K562 (cell line): Measurements from ENCODE around the gene CCDC137. TPM values are rescaled to one million over a fixed set of nuclear protein-coding genes. Genes with fewer than 3 reads are reported as not detected.

Experiments used
- BRD4 ChIP-seq: fragments of 200-600 bp; sonication (generic); IDR thresholded peaks from 2 replicates; pipeline ENCODE4 v1.6.1; 2017; ENCODE audit warnings: inconsistent platforms
- BRD9 ChIP-seq: fragments of 450-650 bp; IDR thresholded peaks from 2 replicates; pipeline ENCODE4 v1.6.1; 2018; ENCODE audit warnings: low read depth; ENCODE audit not compliant: partially characterized antibody
- EHMT2 ChIP-seq: fragments of 450-650 bp; IDR thresholded peaks from 2 replicates; pipeline ENCODE4 v1.6.1; 2018; ENCODE audit warnings: antibody characterized with exemption
- ERF ChIP-seq: fragments of 450-650 bp; formaldehyde crosslinking; IDR thresholded peaks from 2 replicates; pipeline ENCODE4 v1.4.0; 2020; ENCODE audit warnings: mild to moderate bottlenecking, mixed read lengths
- GABPB2 ChIP-seq: fragments of 250-450 bp; sonication (Bioruptor Pico); conservative IDR thresholded peaks from 2 replicates; pipeline ENCODE4 v1.5.1; 2021; ENCODE audit warnings: mild to moderate bottlenecking
- HEY1 ChIP-seq: fragments of 250-450 bp; sonication (Bioruptor Pico); IDR thresholded peaks from 2 replicates; pipeline ENCODE4 v1.5.0; 2020; ENCODE audit warnings: mild to moderate bottlenecking, moderate library complexity, borderline replicate concordance
- L3MBTL2 ChIP-seq: fragments of 450-650 bp; IDR thresholded peaks from 2 replicates; pipeline ENCODE4 v1.6.1; 2016; ENCODE audit warnings: mild to moderate bottlenecking, moderate library complexity
- MEF2D ChIP-seq: conservative IDR thresholded peaks from 2 replicates; pipeline ENCODE4 v1.6.1; 2016; ENCODE audit warnings: low read depth, missing genetic modification characterization, missing compliant biosample characterization
- MNT ChIP-seq, 2 experiments: fragments of 450-650 bp; conservative IDR thresholded peaks; 2 replicates each; pipeline ENCODE4 v1.6.1; 2017; ENCODE audit warnings: mild to moderate bottlenecking in 2 of 2, moderate library complexity in 2 of 2
- NCOA2 ChIP-seq, 2 experiments: fragments of 450-650 bp; IDR thresholded peaks; 2 replicates each; pipeline ENCODE4 v1.6.1; 2018; ENCODE audit warnings: mild to moderate bottlenecking in 2 of 2, moderate library complexity in 1 of 2; ENCODE audit not compliant: partially characterized antibody in 2 of 2
- NRF1 ChIP-seq, 2 experiments: fragments of 450-650 bp; IDR thresholded peaks in 1 of 2; conservative IDR thresholded peaks in 1 of 2; 2 replicates each; pipeline ENCODE4 v1.6.1; 2014; ENCODE audit warnings: mild to moderate bottlenecking in 2 of 2
- ZC3H11A ChIP-seq: IDR thresholded peaks from 2 replicates; pipeline ENCODE4 v1.6.1; 2012; ENCODE audit warnings: low read depth, low read length, improper control_type of control experiment
- ZFX ChIP-seq: sonication (generic); formaldehyde crosslinking; IDR thresholded peaks from 2 replicates; pipeline ENCODE4 v1.8.0; 2022; ENCODE audit warnings: mild to moderate bottlenecking, missing genetic modification reagents, moderate library complexity
- ZNF239 ChIP-seq: fragments of 250-450 bp; sonication (Bioruptor Pico); IDR thresholded peaks from 2 replicates; pipeline ENCODE4 v1.4.0; 2020; ENCODE audit warnings: mild to moderate bottlenecking
- ZNF395 ChIP-seq: fragments of 200-800 bp; sonication (Bioruptor generic); IDR thresholded peaks from 2 replicates; pipeline ENCODE4 v1.6.1; 2017; ENCODE audit warnings: missing genetic modification characterization, missing compliant biosample characterization
- ZNF76 ChIP-seq: fragments of 250-450 bp; sonication (Bioruptor Pico); IDR thresholded peaks from 2 replicates; pipeline ENCODE4 v1.4.0; 2020; ENCODE audit warnings: mild to moderate bottlenecking, moderate library complexity, borderline replicate concordance
- polyA plus RNA-seq, 8 experiments: library from polyadenylated mRNA; depleted of rRNA in 4 of 8; stranded (reverse) in 5 of 8; unstranded in 3 of 8; fragments of >200 nt; fragmentation: Nextera tagmentation in 2 of 8; fragmentation: Illumina TruSeq in 1 of 8; extraction: Ambion mirVana in 2 of 8; extraction: Trizol in 1 of 8; gene quantifications; 2 replicates each; pipeline versions ENCODE4 v1.2.1 to v1.2.3, GENCODE V29; 2011 to 2014; ENCODE audit warnings: inconsistent platforms in 1 of 8, missing spikeins in 1 of 8
- total RNA-seq, 7 experiments: library from RNA; depleted of rRNA in 6 of 7; stranded (reverse); fragments of >200 nt in 6 of 7; fragmentation: Illumina TruSeq in 2 of 7; extraction: Trizol in 2 of 7; gene quantifications; 2 replicates each; pipeline versions ENCODE4 v1.2.1 to v1.2.3, GENCODE V29; 2011 to 2021; ENCODE audit warnings: low replicate concordance in 1 of 7
- TF ChIP-seq, protein P1 (sequence below), 2 experiments: IDR thresholded peaks in 1 of 2; conservative IDR thresholded peaks in 1 of 2; 2 replicates each; pipeline ENCODE4 v1.6.1; 2016; ENCODE audit warnings: low read depth in 2 of 2, mild to moderate bottlenecking in 1 of 2, missing compliant biosample characterization in 1 of 2, missing genetic modification characterization in 1 of 2, moderate library complexity in 1 of 2
- TF ChIP-seq, protein P2 (sequence below), 2 experiments: fragments of 200-800 bp in 1 of 2; sonication (Bioruptor generic) in 1 of 2; sonication (generic) in 1 of 2; formaldehyde crosslinking in 1 of 2; IDR thresholded peaks in 1 of 2; conservative IDR thresholded peaks in 1 of 2; 2 replicates each; pipeline versions ENCODE4 v1.5.0 to v1.6.1; 2016 to 2020; ENCODE audit warnings: missing compliant biosample characterization in 1 of 2, missing genetic modification characterization in 1 of 2, missing genetic modification reagents in 1 of 2

The CCDC137 gene
- total and polyA plus RNA-seq, 9 of the 15 experiments (the other 6 are each of a cell fraction or from before 2014, with no cell fraction given): 2.3 to 68.1 (median 38.3) TPM

- TF ChIP-seq MNT (conservative IDR thresholded peaks at IDR 0.05): peak; percentile 45 to 62
- peak; percentile 73 for TF ChIP-seq MEF2D (tag)
- no peak for TF ChIP-seq BRD4
- peak; percentile 73 for TF ChIP-seq ZNF239
- TF ChIP-seq ERF: no peak
- 0 out of 2 replicates have a peak, but pooled peaks have one; percentile 64 for TF ChIP-seq ZNF76 (CRISPR knock-in tag)
- TF ChIP-seq NRF1 (conservative IDR thresholded peaks at IDR 0.05 in 1 of 2, IDR thresholded peaks at IDR 0.05 in 1 of 2): no peak
- no peak for TF ChIP-seq EHMT2
- peak; percentile 98 for TF ChIP-seq L3MBTL2
- TF ChIP-seq, protein P1, sequence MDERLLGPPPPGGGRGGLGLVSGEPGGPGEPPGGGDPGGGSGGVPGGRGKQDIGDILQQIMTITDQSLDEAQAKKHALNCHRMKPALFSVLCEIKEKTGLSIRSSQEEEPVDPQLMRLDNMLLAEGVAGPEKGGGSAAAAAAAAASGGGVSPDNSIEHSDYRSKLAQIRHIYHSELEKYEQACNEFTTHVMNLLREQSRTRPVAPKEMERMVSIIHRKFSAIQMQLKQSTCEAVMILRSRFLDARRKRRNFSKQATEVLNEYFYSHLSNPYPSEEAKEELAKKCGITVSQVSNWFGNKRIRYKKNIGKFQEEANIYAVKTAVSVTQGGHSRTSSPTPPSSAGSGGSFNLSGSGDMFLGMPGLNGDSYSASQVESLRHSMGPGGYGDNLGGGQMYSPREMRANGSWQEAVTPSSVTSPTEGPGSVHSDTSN (CRISPR knock-in tag; IDR thresholded peaks at IDR 0.05; ENCODE audit: low read depth): no peak
- TF ChIP-seq, protein P1 (tag; conservative IDR thresholded peaks at IDR 0.05; ENCODE audit: low read depth): 0 out of 2 replicates have a peak, but pooled peaks have one; percentile 32
- TF ChIP-seq, protein P2, sequence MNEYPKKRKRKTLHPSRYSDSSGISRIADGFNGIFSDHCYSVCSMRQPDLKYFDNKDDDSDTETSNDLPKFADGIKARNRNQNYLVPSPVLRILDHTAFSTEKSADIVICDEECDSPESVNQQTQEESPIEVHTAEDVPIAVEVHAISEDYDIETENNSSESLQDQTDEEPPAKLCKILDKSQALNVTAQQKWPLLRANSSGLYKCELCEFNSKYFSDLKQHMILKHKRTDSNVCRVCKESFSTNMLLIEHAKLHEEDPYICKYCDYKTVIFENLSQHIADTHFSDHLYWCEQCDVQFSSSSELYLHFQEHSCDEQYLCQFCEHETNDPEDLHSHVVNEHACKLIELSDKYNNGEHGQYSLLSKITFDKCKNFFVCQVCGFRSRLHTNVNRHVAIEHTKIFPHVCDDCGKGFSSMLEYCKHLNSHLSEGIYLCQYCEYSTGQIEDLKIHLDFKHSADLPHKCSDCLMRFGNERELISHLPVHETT (CRISPR knock-in tag; conservative IDR thresholded peaks at IDR 0.05 in 1 of 2, IDR thresholded peaks at IDR 0.05 in 1 of 2): peak in 1 of 2 experiments; percentile 89; a peak in 2 of 4 replicates
- TF ChIP-seq GABPB2 (CRISPR knock-in tag): no peak; the same call in 1 of the 2 replicates
- TF ChIP-seq ZNF395 (CRISPR knock-in tag): peak; percentile 98
- TF ChIP-seq ZC3H11A: no peak
- peak; percentile 63; the same call in 1 of the 2 replicates for TF ChIP-seq ZFX
- TF ChIP-seq HEY1: no peak
- peak; percentile 43 for TF ChIP-seq BRD9
- TF ChIP-seq NCOA2 (IDR thresholded peaks at IDR 0.05; ENCODE audit: partially characterized antibody in 2 of 2): no peak
These were observed 1.1 kb upstream of the CCDC137 start (continued) for GRCh38 chr17:81665205-81666091.
